ENCODE results near the gene ROBO1.

The ROBO1 gene

DNA sequence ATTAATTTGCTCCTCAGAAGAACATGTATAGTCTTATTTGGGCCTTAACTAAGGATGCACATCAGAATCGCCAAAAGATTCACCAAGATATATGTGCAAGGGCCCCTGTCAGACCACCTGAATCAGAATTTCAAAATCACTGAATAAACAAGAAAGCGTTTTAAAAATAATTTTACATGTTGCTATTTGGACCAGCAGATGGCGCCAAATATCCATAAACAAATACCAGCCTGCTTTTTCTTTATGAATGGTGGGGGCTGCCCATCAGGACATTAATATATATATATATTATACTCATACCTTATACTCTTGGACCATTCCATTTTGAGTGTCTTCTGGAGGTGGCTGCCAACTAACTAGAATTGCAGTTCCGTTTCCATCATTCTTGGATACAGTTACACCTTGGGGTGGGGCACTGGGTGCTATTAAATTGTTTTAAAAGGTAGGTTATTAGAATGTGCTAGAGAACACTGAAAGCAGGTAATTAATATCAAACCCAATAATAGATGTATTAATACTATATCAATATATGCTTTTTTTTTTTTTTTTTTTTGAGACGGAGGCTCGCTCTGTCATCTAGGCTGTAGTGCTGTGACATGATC, 1108.3 kb downstream of the ROBO1 start:
- Histone ChIP-seq H3K9me3 (replicated peaks; ENCODE audit: low read length) (no peaks in the 10 kb centered on the region), H3K4me3 (ENCODE audit: low read length) (no peak overlapping the region), H3K4me1 (ENCODE audit: control insufficient read depth, insufficient read depth, low read length) (no peaks in the 10 kb centered on the region), H3K36me3 (ENCODE audit: insufficient read depth, low read length) (no peaks in the 10 kb centered on the region), H3K4me2 (ENCODE audit: low read length) (no peak overlapping the region), H3K27me3 (ENCODE audit: control insufficient read depth, insufficient read depth, low read length) (no peaks in the 10 kb centered on the region), H3K9ac (ENCODE audit: low read depth, low read length) (no peak overlapping the region)

DNA sequence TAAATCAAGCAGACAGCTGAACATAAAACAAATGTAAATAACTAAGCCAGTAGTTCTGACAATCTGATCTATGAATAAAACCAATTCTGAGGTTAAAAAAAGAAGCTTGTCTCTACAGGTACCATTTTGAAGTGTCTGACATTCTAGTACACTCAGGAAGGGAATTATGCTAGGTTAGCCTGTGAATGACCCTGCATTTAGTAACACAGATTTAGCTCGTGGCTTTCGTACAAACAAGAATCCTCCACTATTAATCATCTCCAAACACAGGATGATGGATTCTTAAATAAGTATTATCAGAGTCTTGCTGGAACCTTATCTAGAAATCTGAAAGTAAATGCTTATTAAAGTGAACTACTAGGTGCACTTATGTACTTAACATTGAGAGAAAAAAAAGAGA, 1120.1 kb downstream of the ROBO1 start:
- H3K4me2 ChIP-seq (ENCODE audit: low read length): no peak overlapping the region
- H3K36me3 ChIP-seq (ENCODE audit: insufficient read depth, low read length): no peaks in the 10 kb centered on the region
- peaks cover 5% of the 10 kb centered on the region for H3K4me1 ChIP-seq (ENCODE audit: control insufficient read depth, insufficient read depth, low read length)
- no peaks in the 10 kb centered on the region for H3K9me3 ChIP-seq (replicated peaks; ENCODE audit: low read length)
- no peaks in the 10 kb centered on the region for H3K27me3 ChIP-seq (ENCODE audit: control insufficient read depth, insufficient read depth, low read length)
- no peak overlapping the region for H3K9ac ChIP-seq (ENCODE audit: low read depth, low read length)
- no peak overlapping the region for H3K4me3 ChIP-seq (ENCODE audit: low read length)

DNA sequence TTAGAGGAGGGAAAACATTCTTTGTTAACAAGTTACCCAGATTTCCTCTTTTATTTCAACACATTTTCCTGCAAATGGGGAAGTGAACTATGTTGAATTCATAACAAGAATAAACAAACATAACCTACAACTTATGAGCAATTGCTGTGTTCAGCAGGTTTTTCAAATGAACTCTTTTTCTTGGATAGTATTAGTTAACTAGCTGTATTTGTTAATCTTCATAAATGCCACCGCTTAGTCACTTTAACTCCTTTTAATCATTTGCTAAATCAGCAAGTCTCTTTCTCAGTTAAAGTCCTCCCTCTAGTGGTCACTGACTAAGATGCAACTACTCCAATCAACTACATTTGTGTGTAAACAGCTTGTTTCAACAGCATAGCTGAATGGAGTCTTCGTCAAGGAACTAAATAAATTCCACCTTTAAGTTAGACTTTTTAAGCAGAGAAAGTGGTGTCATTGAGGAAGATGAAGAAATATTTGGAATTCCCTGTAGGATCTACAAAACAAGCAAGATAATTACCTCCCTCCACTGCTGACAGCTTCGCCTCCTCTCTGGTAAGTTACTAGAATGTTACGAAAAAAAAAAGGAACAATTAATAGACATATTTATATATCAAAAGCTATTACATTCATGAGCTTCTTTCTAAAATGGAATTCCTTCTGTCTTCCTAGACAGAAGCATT, 1122.0 kb downstream of the ROBO1 start:
- no peaks in the 10 kb centered on the region for H3K27me3 ChIP-seq (ENCODE audit: control insufficient read depth, insufficient read depth, low read length)
- H3K9ac ChIP-seq (ENCODE audit: low read depth, low read length): no peak overlapping the region
- H3K9me3 ChIP-seq (replicated peaks; ENCODE audit: low read length): no peaks in the 10 kb centered on the region
- H3K36me3 ChIP-seq (ENCODE audit: insufficient read depth, low read length): no peaks in the 10 kb centered on the region
- H3K4me1 ChIP-seq (ENCODE audit: control insufficient read depth, insufficient read depth, low read length): peaks cover 5% of the 10 kb centered on the region
- H3K4me3 ChIP-seq (ENCODE audit: low read length): no peak overlapping the region
- no peak overlapping the region for H3K4me2 ChIP-seq (ENCODE audit: low read length)

- Histone ChIP-seq H3K36me3 (ENCODE audit: insufficient read depth, low read length) (no peaks in the 10 kb centered on the region), H3K9ac (ENCODE audit: low read depth, low read length) (no peak overlapping the region), H3K4me1 (ENCODE audit: control insufficient read depth, insufficient read depth, low read length) (peaks cover 5% of the 10 kb centered on the region), H3K4me2 (ENCODE audit: low read length) (no peak overlapping the region), H3K27me3 (ENCODE audit: control insufficient read depth, insufficient read depth, low read length) (no peaks in the 10 kb centered on the region), H3K9me3 (replicated peaks; ENCODE audit: low read length) (no peaks in the 10 kb centered on the region), H3K4me3 (ENCODE audit: low read length) (no peak overlapping the region)
These were observed 1123.0 kb downstream of the ROBO1 start for GRCh38 chr3:78644847-78645246.

DNA sequence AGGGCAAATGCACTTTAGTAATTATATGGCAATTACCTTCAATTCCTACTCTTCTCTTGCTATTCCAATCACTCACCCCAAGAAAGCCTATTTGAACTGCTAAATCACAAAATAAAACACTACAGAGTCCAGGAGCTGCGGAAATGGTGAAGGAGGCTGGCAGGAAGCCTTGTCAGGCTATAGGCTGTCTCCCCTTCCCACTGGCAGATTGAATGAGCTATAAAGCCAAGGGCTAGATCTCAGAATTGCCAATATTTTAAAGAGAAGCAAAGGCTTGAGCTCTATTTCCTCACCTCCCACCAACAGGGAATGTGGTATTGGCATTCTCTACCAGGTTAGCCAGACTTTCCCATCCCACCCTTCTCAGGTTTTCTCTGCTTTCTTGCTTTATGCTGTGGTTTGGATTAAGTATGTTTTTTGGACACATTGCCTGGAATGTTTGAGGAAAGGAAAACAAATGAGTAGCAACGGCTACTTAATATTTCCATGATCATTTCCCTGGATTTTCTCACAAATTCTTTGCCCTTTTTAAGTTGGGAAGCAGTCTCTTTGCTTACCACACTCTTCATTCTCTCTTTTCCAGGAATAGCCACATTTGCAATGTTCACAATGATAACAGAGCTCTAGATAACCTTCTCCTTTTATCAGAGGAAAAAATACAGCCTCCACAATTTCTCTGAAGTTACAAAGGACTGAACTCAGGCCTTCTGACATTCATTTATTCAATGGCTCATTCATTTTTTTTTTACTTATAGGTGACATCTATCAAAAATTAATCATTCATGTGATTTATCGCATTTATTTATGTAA, 1125.4 kb downstream of the ROBO1 start:
- Histone ChIP-seq H3K4me3 (ENCODE audit: low read length) (no peak overlapping the region), H3K9ac (ENCODE audit: low read depth, low read length) (no peak overlapping the region), H3K27me3 (ENCODE audit: control insufficient read depth, insufficient read depth, low read length) (no peaks in the 10 kb centered on the region), H3K36me3 (ENCODE audit: insufficient read depth, low read length) (no peaks in the 10 kb centered on the region), H3K4me2 (ENCODE audit: low read length) (no peak overlapping the region), H3K4me1 (ENCODE audit: control insufficient read depth, insufficient read depth, low read length) (peaks cover under 1% of the 10 kb centered on the region), H3K9me3 (replicated peaks; ENCODE audit: low read length) (no peaks in the 10 kb centered on the region)

DNA sequence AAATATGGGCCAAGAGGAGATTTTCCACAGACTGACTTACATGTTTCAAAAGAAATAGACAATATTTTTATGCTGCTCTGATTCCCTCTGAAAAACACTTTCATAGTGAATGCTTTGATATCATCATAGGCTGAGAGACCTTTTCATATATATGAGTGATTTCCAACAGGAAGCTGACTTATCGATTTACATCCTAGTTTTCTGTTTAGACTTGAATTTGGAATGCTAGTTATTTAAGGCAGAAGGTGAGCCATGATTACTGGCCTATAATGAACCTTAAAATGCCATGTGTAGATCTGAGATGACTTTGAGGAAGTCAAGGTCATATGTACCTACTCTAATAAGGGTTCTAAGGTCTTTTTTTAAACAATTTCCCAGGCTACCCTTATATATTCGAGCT, 1126.1 kb downstream of the ROBO1 start:
- no peak overlapping the region for H3K9ac ChIP-seq (ENCODE audit: low read depth, low read length)
- no peaks in the 10 kb centered on the region for H3K4me1 ChIP-seq (ENCODE audit: control insufficient read depth, insufficient read depth, low read length)
- H3K9me3 ChIP-seq (replicated peaks; ENCODE audit: low read length): no peaks in the 10 kb centered on the region
- no peak overlapping the region for H3K4me3 ChIP-seq (ENCODE audit: low read length)
- no peak overlapping the region for H3K4me2 ChIP-seq (ENCODE audit: low read length)
- no peaks in the 10 kb centered on the region for H3K36me3 ChIP-seq (ENCODE audit: insufficient read depth, low read length)
- H3K27me3 ChIP-seq (ENCODE audit: control insufficient read depth, insufficient read depth, low read length): no peaks in the 10 kb centered on the region

- Histone ChIP-seq H3K9me3 (replicated peaks; ENCODE audit: low read length) (no peaks in the 10 kb centered on the region), H3K27me3 (ENCODE audit: control insufficient read depth, insufficient read depth, low read length) (no peaks in the 10 kb centered on the region), H3K9ac (ENCODE audit: low read depth, low read length) (no peak overlapping the region), H3K4me2 (ENCODE audit: low read length) (no peak overlapping the region), H3K36me3 (ENCODE audit: insufficient read depth, low read length) (peaks cover 3% of the 10 kb centered on the region), H3K4me3 (ENCODE audit: low read length) (no peak overlapping the region), H3K4me1 (ENCODE audit: control insufficient read depth, insufficient read depth, low read length) (no peaks in the 10 kb centered on the region)
These were observed 1133.5 kb downstream of the ROBO1 start for GRCh38 chr3:78634316-78634715.

GRCh38 chr3:78633626-78634025, 1134.2 kb downstream of the ROBO1 start:
- Histone ChIP-seq H3K4me2 (ENCODE audit: low read length) (no peak overlapping the region), H3K4me1 (ENCODE audit: control insufficient read depth, insufficient read depth, low read length) (no peaks in the 10 kb centered on the region), H3K4me3 (ENCODE audit: low read length) (no peak overlapping the region), H3K9me3 (replicated peaks; ENCODE audit: low read length) (no peaks in the 10 kb centered on the region), H3K9ac (ENCODE audit: low read depth, low read length) (no peak overlapping the region), H3K36me3 (ENCODE audit: insufficient read depth, low read length) (peaks cover 3% of the 10 kb centered on the region), H3K27me3 (ENCODE audit: control insufficient read depth, insufficient read depth, low read length) (no peaks in the 10 kb centered on the region)

DNA sequence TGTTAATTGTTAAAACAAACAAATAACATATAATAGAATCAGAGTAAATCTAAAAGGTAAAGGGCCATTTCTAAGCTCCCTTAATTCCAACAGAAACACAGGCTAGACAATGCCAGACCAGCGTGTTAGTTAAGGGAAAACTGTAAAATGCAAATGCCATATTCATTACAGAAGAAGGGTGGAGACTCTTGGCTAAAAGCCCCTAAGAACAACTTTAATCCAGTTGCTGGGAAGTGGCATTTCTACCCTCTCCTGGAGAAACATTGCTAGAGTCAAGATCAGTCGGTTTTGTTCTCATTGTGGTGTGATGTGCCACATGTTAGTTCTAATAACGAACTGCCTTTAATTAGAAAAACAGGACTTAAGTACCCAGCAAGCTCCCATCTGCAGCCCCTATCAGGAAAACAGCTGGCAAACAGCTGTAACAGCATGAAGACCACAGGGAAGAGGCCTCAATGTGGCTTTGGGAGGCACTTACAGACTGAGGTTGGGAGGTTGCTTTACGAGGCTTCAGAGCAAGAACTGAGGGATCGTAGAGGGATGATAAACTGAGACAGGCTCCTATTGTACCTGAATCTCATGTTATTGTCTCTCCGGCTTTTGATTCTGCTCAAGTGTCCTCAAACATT, 1134.8 kb downstream of the ROBO1 start:
- no peaks in the 10 kb centered on the region for H3K4me1 ChIP-seq (ENCODE audit: control insufficient read depth, insufficient read depth, low read length)
- H3K4me2 ChIP-seq (ENCODE audit: low read length): no peak overlapping the region
- no peaks in the 10 kb centered on the region for H3K9me3 ChIP-seq (replicated peaks; ENCODE audit: low read length)
- H3K4me3 ChIP-seq (ENCODE audit: low read length): no peak overlapping the region
- no peak overlapping the region for H3K9ac ChIP-seq (ENCODE audit: low read depth, low read length)
- no peaks in the 10 kb centered on the region for H3K27me3 ChIP-seq (ENCODE audit: control insufficient read depth, insufficient read depth, low read length)
- peaks cover 3% of the 10 kb centered on the region for H3K36me3 ChIP-seq (ENCODE audit: insufficient read depth, low read length)

DNA sequence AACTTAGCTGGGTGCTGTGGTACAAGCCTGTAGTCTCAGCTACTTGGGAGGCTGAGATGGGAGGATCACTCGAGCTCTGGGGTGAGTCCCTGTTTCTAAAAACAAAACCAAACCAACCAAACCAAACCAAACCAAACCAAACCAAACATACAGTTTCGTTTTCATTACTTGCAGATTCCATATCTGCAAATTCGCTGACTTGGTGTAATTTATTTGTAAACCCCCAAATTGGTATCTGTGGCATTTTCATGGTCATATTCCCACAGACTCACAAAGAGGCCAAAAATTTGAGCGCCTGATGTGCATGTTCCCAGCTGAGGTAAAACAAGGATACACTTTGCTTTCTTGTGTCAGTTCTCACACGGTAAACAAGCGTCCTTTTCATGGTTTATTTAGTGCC, 1138.3 kb downstream of the ROBO1 start:
- H3K4me3 ChIP-seq (ENCODE audit: low read length): no peak overlapping the region
- no peaks in the 10 kb centered on the region for H3K9me3 ChIP-seq (replicated peaks; ENCODE audit: low read length)
- H3K9ac ChIP-seq (ENCODE audit: low read depth, low read length): no peak overlapping the region
- H3K4me1 ChIP-seq (ENCODE audit: control insufficient read depth, insufficient read depth, low read length): no peaks in the 10 kb centered on the region
- no peaks in the 10 kb centered on the region for H3K27me3 ChIP-seq (ENCODE audit: control insufficient read depth, insufficient read depth, low read length)
- H3K4me2 ChIP-seq (ENCODE audit: low read length): no peak overlapping the region
- H3K36me3 ChIP-seq (ENCODE audit: insufficient read depth, low read length): peaks cover 3% of the 10 kb centered on the region

- no peaks in the 10 kb centered on the region for H3K4me1 ChIP-seq (ENCODE audit: control insufficient read depth, insufficient read depth, low read length)
These were observed 1146.6 kb downstream of the ROBO1 start for GRCh38 chr3:78621061-78621716.

More at GRCh38 chr3:78621061-78621716, 1146.6 kb downstream of the ROBO1 start:
- H3K9ac ChIP-seq (ENCODE audit: low read depth, low read length): no peak overlapping the region
- H3K9me3 ChIP-seq (replicated peaks; ENCODE audit: low read length): no peaks in the 10 kb centered on the region
- no peak overlapping the region for H3K4me3 ChIP-seq (ENCODE audit: low read length)
- no peaks in the 10 kb centered on the region for H3K36me3 ChIP-seq (ENCODE audit: insufficient read depth, low read length)
- H3K4me2 ChIP-seq (ENCODE audit: low read length): no peak overlapping the region
- no peaks in the 10 kb centered on the region for H3K27me3 ChIP-seq (ENCODE audit: control insufficient read depth, insufficient read depth, low read length)
